NCI-H187 treated with DMSO at 0.1 percent for 48 hours (cell line): ENCODE data around the gene MRPL27.

ENCODE experiments used
- DNase-seq: peaks from one replicate; lab custom pipeline; 2025; lab: John Stamatoyannopoulos, UW

Gene MRPL27

DNA sequence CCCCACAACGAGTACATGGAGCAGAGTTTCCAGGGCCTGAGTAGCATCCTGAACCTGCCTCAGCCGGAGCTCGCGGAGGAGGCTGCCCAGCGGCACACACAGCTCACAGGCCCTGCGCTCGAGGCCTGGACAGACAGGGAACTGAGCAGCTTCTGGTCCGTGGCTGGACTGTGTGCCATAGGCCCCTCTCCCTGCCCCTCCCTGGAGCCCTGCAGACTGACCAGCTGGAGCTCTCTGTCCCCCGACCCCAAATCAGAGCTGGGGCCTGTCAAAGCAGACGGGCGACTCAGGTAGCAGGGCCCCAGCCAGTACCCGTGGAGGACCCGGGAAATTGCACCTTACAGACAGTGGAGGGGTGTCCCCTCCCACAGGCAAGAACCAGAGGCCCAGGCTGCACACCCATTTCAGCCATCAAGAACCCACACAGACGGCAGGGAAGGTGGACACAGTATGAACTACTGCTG lies 13.0 kb downstream of the MRPL27 start:
- DNase-seq: no peak

DNA sequence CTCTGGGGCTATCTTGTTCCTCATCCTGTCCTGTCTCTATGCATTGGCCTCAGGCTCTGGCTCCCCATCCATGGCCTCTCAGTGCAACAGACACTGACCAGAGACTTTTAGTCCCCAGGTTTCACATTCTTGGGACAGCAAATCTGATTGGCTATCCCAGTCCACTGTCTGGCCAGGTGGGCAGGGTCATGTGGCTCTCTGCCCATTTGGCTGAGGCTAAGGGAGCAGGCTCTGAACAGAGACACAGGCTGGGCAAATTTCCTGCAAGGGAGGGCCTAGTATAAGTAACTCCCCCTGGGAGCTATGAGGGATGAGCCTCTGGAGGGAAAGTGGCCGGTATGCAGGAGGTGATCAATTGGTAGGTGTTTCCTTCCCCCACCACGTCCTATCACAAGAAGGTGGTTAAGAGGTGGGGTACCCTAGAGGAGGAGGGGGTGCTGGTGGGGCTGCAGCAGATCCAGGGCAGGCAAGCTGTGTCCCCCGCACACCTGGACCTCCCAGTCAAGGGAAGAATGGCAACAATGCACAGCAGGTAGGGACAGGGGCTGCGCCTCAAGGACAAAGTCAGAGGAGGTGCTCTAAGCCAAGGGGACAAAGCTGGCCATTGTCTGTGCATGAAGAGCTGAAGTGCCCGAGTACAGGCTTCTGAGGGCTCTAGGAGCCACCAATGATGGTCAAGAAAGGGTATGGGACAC lies 13.8 kb downstream of the MRPL27 start:
- no peak for DNase-seq

DNA sequence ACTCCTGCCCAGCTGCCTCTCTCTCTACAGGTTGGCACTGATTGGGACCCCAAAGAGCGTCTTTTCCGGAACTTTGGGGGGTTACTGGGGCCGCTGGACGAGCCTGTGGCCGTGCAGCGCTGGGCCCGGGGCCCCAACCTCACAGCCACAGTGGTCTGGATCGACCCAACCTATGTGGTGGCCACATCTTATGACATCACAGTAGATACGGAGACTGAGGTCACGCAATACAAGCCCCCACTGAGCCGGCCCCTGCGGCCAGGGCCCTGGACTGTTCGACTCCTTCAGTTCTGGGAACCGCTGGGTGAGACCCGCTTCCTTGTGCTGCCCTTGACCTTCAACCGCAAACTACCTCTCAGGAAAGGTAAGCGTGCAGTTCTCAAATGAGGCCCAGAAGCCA lies 14.8 kb downstream of the MRPL27 start:
- no peak for DNase-seq

DNA sequence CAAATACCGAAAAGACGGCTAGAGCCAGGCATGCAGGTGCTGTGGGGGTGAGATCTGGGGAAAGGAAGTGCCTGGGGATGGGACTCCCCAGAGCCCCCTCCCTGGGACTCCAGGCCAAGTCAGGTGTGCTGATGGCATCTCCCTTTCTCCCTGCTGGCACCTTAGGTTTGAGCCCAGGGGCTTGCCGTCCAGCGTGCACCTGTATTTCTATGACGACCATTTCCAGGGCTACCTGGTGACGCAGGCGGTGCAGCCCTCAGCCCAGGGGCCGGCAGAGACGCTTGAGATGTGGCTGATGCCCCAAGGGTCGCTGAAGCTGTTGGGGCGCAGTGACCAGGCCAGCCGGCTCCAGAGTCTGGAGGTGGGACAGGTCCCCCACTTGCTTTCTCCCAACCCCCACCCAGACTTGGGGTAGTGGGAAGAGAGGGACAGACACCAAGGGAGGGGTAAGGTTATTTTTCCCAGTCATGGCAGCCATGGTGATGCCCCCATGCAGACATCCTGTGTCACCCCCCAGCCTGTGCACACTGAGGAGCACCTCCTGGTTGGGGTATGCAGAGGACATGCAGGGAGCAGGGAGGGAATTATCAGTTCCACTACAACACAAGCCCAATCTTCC lies 16.0 kb downstream of the MRPL27 start:
- DNase-seq: no peak

DNA sequence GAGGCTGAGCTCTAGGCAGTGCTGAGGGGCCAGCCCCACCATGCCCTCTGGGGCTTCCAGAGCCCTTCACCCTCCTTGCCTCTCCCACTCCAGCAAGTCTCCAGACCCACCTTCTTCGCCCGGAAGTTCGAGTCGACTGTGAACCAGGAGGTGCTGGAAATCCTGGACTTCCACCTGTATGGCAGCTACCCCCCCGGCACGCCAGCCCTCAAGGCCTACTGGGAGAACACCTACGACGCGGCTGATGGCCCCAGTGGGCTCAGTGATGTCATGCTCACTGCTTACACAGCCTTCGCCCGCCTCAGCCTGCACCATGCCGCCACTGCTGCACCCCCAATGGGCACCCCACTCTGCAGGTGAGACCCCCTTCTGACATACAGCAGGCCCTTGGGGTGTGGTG lies 16.6 kb downstream of the MRPL27 start:
- no peak for DNase-seq

DNA sequence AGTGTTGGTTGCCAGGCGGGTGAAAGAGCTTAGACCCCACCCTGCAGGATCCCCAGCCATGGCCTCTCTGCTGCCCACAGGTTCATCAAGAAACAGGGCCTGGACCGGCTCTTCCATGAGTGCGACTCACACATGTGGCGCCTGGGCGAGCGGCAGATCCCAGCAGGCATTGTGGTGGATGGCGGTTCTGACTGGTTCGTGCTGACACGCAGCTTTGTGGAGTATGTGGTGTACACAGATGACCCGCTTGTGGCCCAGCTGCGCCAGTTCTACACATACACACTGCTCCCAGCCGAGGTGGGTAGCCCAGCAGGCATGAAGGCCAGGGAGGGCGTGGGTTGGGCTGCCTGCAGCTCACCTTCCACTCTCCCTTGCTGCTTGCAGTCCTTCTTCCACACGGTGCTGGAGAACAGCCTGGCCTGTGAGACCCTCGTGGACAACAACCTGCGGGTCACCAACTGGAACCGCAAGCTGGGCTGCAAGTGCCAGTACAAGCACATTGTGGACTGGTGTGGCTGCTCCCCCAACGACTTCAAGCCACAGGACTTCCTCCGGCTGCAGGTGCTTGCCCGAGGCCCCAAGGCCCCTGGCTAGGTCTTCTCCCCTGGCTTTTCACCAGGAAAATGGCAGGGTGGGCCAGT lies 17.2 kb downstream of the MRPL27 start:
- no peak for DNase-seq

DNA sequence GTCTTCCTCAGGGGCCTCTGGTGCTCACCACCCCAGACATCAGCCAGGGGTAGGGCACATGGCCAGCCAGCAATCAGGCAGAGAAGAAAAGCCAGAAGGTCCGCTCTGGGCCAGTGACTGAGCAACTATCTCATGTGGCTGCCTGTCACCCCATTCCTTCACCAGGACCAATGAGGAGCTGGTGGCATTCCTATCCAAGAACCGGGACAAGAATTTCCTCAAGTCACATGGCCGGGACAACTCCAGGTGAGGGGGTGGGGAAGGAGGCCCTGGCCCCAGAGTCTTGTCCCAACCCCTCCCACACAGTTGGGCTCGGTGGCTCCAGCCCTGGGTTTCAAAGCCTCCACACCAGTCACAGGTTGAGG lies 17.7 kb downstream of the MRPL27 start:
- no peak for DNase-seq

DNA sequence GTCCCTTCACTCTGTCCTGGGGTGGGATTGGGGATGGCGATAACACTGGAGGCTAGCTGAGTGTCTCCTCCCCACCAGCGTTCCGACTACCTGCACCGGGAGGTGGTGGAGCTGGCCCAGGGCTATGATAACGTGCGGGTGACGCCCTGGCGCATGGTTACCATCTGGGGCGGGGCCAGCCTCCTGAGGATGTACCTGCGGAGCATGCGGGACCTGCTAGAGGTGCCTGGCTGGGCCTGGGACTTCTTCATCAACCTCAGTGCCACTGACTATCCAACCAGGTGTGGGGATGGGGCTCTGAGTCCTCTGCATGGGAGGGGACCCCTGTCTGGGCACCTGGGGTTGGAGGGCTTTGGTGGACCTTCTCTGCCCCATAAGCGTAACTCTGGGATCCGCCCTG lies 18.2 kb downstream of the MRPL27 start:
- DNase-seq: no peak

DNA sequence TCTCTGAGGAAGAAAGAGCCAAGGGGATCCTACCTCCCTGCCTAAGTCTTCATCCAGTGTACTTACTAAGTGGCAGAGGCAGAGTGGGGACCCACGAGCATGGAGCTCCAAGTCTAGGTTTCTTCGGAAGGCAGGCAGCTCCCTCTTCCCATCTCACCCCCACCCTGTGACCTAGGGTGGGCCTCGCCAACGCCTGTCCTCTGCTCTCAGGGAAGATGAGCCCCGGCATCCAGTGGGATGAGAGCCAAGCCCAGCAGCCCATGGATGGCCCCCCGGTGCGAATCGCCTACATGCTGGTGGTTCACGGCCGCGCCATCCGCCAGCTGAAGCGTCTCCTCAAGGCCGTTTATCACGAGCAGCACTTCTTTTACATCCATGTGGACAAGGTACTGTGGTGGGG lies 18.8 kb downstream of the MRPL27 start:
- DNase-seq: no peak

DNA sequence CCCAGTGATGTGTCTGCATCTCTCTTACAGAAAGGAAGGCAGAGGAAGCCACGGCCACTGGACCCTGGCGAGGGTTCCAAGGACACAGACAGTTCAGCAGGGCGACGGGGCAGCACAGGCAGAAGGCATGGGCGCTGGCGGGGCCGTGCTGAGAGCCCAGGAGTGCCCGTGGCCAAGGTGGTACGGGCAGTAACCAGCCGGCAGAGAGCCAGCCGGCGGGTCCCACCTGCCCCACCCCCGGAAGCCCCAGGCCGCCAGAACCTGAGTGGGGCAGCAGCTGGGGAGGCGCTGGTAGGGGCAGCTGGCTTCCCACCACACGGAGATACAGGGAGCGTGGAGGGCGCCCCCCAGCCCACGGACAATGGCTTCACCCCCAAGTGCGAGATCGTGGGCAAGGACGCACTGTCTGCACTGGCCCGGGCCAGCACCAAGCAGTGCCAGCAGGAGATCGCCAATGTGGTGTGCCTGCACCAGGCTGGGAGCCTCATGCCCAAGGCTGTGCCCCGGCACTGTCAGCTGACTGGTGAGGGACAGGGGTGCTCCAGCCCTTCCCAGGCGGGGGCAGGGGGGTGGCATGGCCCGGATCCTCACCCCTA lies 19.3 kb downstream of the MRPL27 start:
- DNase-seq: no peak

DNA sequence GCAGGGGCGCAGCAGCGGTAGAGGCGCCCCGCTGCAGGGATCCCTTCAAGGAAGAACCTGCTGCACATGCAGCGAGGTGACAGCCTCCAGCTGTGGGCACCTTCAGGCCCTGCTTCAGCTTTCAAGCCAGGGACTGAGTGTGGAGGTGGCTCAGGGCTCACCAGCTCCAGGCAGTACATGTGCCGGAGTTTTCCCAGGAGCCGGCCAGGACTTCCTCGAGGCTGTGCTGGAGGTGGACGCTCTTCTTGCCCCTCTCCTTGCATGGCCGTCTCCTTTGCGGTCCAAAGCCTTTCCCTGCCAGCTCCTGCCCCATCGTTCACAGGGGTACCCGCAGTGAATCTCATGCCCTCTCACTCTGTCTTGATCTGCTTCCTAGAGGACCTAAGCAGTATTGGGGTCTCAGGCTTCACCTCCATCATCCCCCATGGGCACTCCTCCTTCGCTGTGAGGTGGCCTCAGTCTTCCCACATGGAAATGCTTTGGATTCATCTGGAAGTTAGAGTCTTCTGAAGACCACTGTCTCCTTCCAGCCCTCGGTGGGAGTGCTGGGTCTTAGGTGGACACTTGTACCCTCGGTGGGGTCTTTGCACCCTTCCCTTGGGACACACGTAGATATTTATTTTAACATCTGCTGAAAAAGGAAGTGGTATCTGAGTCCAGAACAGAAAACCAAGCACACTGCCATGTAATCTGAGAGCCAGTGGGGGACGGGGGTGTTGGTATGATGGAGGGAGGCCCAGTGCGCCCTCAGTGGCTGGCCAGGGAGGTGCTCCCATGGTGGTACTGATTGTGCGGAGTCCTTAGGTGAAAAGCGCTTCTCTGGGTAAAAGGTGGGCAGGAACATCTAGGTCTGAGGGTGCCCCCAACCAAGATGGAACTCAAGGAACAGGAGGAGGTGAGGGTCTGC lies 20.0 kb downstream of the MRPL27 start:
- DNase-seq: no peak

DNA sequence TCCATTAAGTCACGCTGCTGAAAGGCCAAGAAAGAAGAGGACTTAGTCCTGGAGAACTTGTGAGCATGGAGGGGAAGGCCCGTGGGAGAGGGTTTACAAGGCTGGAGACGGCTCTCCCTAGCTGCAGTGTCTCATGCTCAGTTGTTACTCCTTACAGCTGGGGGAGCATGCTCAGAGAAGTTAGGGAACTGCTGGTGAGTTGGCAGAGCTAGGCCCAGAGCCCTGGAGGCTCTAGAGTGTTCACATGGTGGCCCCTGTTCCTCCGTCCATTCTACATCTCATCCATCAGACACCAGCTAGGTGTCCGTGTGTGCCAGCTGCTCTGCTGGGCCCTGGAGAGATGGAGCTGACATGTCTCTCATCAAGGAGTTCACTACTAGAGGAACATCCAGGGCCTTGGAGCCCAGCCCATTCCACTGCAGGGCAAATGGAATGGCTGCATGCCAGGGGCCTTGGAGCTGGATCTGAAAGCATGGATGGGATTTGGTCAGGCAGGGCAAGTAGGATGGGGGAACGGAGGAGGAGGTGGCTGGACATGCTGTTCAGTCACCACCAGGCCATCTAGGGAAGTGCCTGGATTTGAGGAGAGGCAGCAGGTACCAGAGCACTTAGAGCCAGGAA lies 20.8 kb downstream of the MRPL27 start:
- no peak for DNase-seq

DNA sequence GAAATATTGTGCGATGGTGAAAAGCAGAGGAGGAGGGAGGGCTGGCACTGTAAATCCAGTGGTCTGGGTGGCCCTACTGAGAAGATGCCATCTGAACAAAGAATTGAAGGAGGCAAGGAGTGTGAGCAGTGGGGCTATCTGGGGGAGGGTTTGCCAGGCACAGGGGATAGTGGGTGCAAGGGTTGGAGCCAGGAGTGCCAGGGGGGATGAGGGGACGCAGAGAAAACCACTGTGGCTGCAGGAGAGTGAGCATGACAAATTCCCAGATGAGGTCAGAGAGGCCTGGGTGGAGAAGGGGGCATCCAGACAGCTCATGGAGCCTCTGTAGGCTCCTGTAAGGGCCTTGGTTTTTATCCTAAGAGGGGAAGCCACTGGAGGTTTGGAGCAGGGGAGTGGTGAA lies 22.3 kb downstream of the MRPL27 start:
- DNase-seq: no peak

DNA sequence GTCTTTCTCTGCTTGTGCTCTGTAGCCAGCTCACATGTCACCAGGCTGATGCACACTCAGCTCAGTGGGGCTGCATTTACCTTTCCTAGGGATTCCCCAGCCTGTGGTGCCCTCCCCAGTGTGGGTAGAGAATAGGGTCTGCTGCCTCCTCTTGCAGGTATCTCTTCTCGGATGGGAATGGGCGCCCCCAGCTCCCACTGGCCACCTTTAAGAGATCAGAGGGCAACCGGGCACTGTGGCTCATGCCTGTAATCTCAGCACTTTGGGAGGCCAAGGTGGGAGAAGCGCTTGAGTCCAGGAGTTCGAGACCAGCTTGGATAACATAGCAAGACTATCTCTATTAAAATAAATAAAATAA lies 23.8 kb downstream of the MRPL27 start:
- DNase-seq: no peak

DNA sequence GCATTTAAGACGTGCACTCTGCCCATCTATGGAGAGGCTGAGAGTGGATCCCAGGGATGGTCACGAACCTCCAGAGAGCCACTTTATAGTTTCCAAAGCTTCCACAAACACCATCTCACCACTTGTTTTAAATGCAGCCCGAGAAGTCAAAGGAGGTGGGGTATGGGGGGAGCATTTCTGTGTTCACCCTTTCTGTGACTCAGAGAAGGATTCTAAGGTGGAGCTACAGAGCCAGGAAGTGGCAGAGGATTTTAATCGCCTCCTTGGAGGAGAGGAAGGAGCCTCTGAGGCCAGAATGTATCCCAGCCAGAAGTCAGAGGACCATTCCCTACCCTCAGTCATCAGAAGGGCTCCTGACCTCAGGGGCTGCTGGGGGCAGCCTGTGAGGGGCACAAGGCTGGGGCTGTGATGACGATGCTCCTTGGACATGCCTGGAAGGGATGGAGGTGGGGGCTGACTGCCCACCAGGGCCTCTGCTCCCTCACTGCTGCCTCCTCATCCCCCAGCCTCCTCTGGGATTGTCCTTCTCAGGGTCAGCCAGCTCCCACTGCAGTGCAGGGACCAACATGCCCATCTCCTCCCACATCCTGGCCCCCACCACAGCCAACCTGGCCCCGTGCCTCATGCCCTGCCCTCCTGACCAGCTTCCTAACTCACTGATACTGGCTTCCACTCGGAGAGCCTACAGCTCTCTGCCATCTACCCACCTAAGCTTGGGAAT lies 24.3 kb downstream of the MRPL27 start:
- no peak for DNase-seq

DNA sequence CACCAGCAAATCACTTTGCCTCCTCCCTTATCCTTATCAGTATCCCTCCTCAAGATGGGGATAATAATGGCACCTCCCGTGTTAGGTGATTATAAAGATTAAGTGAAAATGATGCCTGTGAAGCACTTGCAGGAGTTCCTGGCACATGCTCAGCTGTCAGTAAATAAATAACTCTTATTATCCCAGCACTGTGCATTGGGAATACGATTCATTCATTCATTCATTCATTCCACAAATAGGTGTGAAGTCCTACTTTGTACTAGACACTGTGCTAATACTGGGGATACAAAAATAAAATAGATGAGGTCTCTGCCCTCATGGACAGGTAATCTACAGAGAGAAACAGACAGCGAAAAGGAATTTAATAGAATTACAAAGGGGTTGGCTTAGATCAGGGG lies 25.1 kb downstream of the MRPL27 start:
- DNase-seq: no peak

DNA sequence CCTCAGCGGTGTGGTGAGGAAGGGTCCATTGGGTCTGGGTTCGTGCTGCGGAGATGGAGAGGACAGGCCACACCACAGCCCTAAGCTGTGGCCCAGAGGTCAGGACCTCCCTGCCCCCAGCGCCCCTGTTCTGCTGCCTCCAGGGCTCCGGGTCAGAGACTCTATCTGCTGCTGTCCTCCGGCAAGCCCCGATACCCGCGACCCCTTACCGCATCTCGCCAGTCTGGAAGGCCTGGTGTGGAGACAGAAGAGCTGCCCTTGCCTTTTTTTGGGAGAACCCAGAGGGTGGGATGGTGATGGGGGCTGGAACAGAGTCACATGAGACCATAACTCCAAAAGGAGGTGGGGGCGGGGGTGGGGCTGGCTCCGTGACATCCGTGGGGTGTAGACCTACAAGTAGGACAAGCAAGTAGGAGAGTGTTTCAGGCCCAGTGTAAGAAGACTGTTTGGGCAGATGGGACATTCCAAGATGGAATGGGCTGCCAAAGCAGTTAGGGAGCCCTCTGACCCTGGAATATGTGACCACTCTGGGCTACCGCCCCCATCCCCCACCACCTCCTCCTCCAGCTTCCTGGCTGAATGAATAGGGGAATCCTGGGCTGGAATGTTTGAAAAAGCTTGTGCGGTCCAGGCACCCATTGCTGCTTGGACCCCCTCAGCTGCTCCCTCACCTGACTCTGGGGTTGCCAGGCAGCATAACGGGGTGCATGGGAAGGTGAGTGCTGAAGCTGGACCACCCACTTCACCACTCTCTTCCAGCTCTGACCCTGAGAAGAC lies 25.7 kb downstream of the MRPL27 start:
- DNase-seq: no peak

DNA sequence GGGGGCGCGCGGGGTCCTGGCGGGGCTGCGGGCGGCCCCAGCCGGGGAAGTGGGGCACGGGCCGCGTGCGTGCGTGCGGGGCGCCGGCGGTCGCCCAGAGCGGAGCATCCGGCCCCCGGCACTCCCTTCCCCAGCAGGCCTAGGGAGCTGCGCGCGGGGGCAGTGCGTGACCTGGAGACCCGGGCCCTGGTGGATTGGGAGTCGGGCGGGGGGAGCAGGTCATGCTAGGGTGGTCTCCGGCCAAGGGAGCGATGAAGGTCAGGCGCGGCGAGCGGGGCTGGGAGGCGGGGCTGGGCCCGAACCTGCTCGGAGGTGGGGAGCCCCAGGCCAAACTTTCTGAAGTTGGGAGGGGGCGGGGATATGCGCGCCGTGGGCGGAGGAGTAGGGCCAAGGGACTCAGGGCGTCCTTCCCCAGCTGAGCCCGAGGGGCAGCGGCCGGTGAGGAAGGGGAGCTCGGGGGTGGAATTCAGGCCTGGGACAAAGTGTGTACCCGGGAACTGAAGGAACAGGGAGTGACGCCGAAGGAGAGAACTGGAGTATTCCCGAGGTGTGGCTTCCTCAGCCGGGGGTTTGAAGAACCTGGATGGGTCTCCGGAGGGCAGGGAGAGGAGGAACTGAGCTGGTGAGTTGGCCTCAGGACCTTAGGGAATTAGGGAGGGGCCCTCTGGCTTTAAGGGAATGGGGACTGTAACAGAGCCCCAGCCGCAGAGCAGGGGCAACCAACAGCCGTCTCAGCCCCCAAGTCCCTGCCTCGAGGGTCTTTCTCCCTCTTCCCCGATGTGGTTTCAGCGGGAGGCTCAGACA lies 26.5 kb downstream of the MRPL27 start:
- DNase-seq: no peak
